PFSK-1 (cell line): ENCODE results near the gene RPL27A.

ENCODE experiments used
- FOXP2 ChIP-seq: optimal IDR thresholded peaks from 2 replicates; pipeline ENCODE3; 2011; ENCODE audit warnings: borderline replicate concordance, control low read depth, inconsistent platforms; ENCODE audit not compliant: insufficient read depth; ENCODE audit errors: extremely low read length, extremely low read depth
- POLR2AphosphoS5 ChIP-seq: IDR thresholded peaks from 2 replicates; pipeline ENCODE4 v1.6.1; 2012; ENCODE audit warnings: low read depth, mild to moderate bottlenecking, control low read depth, low read length, moderate library complexity
- SIN3A ChIP-seq: IDR thresholded peaks from 2 replicates; pipeline ENCODE4 v1.6.1; 2012; ENCODE audit warnings: mild to moderate bottlenecking, low read length, moderate library complexity, borderline replicate concordance; ENCODE audit not compliant: insufficient read depth
- TAF1 ChIP-seq: IDR thresholded peaks from 2 replicates; pipeline ENCODE4 v1.6.1; 2012; ENCODE audit warnings: low read length, control low read depth, borderline replicate concordance; ENCODE audit not compliant: insufficient read depth
- TF ChIP-seq, protein P1 (sequence below), 2 experiments: IDR thresholded peaks; 2 replicates each; pipeline versions ENCODE4 v1.6.1 to v1.8.0; 2011 to 2012; ENCODE audit warnings: low read depth in 2 of 2, low read length in 2 of 2, control low read depth in 1 of 2, inconsistent platforms in 1 of 2, mild to moderate bottlenecking in 1 of 2, moderate library complexity in 1 of 2; ENCODE audit not compliant: insufficient read depth in 1 of 2

DNA sequence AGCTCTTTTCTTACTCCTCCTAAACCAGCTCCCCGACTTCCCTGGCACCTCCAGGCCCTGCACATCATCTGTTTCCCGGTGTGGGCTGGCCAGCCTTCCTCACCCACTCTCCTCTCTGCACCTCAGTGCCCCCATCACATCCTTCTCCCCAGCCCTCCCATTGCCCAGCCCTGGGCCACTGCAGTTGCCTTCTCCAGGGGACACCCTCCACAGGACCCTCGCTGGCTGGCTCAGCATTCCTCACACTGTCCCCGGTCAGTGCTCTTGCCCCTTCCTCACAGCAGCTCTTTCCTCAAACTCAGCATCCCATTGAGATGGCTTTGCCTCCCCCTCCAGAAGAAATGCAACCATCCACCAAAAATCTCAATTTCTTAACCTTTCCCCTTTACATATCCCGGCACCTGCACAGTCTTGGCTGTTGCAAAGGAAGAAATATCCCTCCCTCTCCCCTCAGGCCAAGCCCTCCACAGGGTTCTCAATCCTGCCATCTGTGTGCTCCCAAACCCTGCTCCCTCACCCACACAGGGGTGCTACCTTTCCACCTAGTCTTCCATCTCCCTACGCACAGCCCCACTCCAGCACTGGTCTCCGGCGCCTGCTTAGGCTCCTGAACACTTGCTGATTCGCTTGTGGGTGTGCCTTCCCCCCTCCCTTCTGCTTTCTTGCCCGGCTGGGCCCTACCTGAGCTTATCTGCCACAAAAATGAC is 19.5 kb downstream of the RPL27A start:
- TF ChIP-seq SIN3A (no peak), POLR2AphosphoS5 (no peak), TAF1 (no peak), FOXP2 (no peak)
- TF ChIP-seq, protein P1, sequence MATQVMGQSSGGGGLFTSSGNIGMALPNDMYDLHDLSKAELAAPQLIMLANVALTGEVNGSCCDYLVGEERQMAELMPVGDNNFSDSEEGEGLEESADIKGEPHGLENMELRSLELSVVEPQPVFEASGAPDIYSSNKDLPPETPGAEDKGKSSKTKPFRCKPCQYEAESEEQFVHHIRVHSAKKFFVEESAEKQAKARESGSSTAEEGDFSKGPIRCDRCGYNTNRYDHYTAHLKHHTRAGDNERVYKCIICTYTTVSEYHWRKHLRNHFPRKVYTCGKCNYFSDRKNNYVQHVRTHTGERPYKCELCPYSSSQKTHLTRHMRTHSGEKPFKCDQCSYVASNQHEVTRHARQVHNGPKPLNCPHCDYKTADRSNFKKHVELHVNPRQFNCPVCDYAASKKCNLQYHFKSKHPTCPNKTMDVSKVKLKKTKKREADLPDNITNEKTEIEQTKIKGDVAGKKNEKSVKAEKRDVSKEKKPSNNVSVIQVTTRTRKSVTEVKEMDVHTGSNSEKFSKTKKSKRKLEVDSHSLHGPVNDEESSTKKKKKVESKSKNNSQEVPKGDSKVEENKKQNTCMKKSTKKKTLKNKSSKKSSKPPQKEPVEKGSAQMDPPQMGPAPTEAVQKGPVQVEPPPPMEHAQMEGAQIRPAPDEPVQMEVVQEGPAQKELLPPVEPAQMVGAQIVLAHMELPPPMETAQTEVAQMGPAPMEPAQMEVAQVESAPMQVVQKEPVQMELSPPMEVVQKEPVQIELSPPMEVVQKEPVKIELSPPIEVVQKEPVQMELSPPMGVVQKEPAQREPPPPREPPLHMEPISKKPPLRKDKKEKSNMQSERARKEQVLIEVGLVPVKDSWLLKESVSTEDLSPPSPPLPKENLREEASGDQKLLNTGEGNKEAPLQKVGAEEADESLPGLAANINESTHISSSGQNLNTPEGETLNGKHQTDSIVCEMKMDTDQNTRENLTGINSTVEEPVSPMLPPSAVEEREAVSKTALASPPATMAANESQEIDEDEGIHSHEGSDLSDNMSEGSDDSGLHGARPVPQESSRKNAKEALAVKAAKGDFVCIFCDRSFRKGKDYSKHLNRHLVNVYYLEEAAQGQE (IDR thresholded peaks at IDR 0.05; ENCODE audit: insufficient read depth in 1 of 2, low read depth in 2 of 2, low read length in 2 of 2) = no peak
